HepG2 (cell line): ENCODE measurements around the gene CAMSAP3. TPM values are rescaled to one million over a fixed set of nuclear protein-coding genes. Genes with fewer than 3 reads are reported as not detected.

Experiments used
- ATAC-seq: fragments of 200-7000 bp; cut with Tn5 transposase; 3 replicates; pipeline ENCODE4 v1.9.1; 2020; ENCODE audit warnings: mild to moderate bottlenecking, moderate library complexity
- Bru-seq: library from RNA; stranded (reverse); fragments of 400-500 nt; gene quantifications from one replicate; lab custom pipeline; 2021; lab: Mats Ljungman, UMichigan
- BruChase-seq, 2 experiments: library from RNA; stranded (reverse); fragments of 400-500 nt; gene quantifications; one replicate each; lab custom pipeline; 2021; lab: Mats Ljungman, UMichigan
- BruUV-seq: library from RNA; stranded (reverse); fragments of 400-500 nt; replicated peaks from 2 replicates; lab custom pipeline; 2021; lab: Mats Ljungman, UMichigan
- CTCF ChIA-PET: fragments of 300-600 bp; formaldehyde crosslinking; extraction: SDS; loops from one replicate; lab custom pipeline; 2021; ENCODE audit warnings: low total read pairs, inconsistent platforms, low intra/inter-chr PET ratio; lab: Yijun Ruan, JAX
- POLR2A ChIA-PET: fragments of 350-600 bp; sonication (Branson Sonifier 250); formaldehyde crosslinking; loops from one replicate; lab custom pipeline; 2020; ENCODE audit warnings: antibody characterized with exemption, inconsistent platforms; lab: Yijun Ruan, JAX
- DNase-seq: peaks from one replicate; pipeline ENCODE4 v3.0.0-alpha.2; 2015; ENCODE audit warnings: low spot score
- FAIRE-seq: peaks from 3 replicates; lab custom pipeline; 2011; peaks lifted over from hg19 to GRCh38; lab: Jason Lieb, UNC
- H2AFZ ChIP-seq: one replicate; pipeline ENCODE4 v1.6.1; 2011; ENCODE audit warnings: low read length, inconsistent platforms
- H3K27ac ChIP-seq: fragments of 300-600 bp; 3 replicates; pipeline ENCODE4 v1.8.0; 2011; ENCODE audit warnings: mixed run types, mild to moderate bottlenecking, mixed read lengths, low read length, inconsistent platforms; ENCODE audit not compliant: insufficient read depth; ENCODE audit errors: extremely low read length
- H3K27me3 ChIP-seq, 2 experiments: fragments of 200-600 bp in 1 of 2; 2 replicates in 1 of 2; 3 replicates in 1 of 2; pipeline versions ENCODE4 v1.6.0 to v1.8.0; 2011; ENCODE audit warnings: low read length in 2 of 2, mild to moderate bottlenecking in 2 of 2, moderate library complexity in 2 of 2, inconsistent platforms in 1 of 2; ENCODE audit not compliant: insufficient read depth in 2 of 2, control insufficient read depth in 1 of 2
- H3K36me3 ChIP-seq, 2 experiments: fragments of 200-600 bp in 1 of 2; replicated peaks in 1 of 2; 2 replicates in 1 of 2; 3 replicates in 1 of 2; pipeline versions ENCODE4 v1.5.1 to v1.8.0; 2011; ENCODE audit warnings: low read length in 2 of 2, inconsistent platforms in 1 of 2; ENCODE audit not compliant: insufficient read depth in 2 of 2, control insufficient read depth in 1 of 2
- H3K4me1 ChIP-seq: 2 replicates; pipeline ENCODE4 v1.5.1; 2012; ENCODE audit warnings: low read length, inconsistent platforms; ENCODE audit not compliant: insufficient read depth
- H3K4me2 ChIP-seq: 2 replicates; pipeline ENCODE4 v1.6.0; 2011; ENCODE audit warnings: low read depth, low read length, inconsistent platforms
- H3K4me3 ChIP-seq, 3 experiments: fragments of 200-600 bp in 1 of 3; sonication (generic), shearing (Covaris generic) in 1 of 3; replicated peaks in 1 of 3; 2 replicates each; pipeline ENCODE4 v1.5.1; 2011 to 2016; ENCODE audit warnings: low read length in 3 of 3, inconsistent platforms in 2 of 3, low read depth in 2 of 3, mild to moderate bottlenecking in 2 of 3, control low read depth in 1 of 3, mixed read lengths in 1 of 3; ENCODE audit not compliant: insufficient read depth in 1 of 3
- H3K79me2 ChIP-seq: one replicate; pipeline ENCODE4 v1.6.1; 2011; ENCODE audit warnings: low read length, inconsistent platforms; ENCODE audit not compliant: insufficient read depth
- H3K9ac ChIP-seq: 2 replicates; pipeline ENCODE4 v1.6.0; 2011; ENCODE audit warnings: mild to moderate bottlenecking, low read depth, low read length, inconsistent platforms; ENCODE audit not compliant: insufficient read depth
- H3K9me3 ChIP-seq: 2 replicates; pipeline ENCODE4 v1.5.1; 2012; ENCODE audit warnings: mild to moderate bottlenecking, low read length
- H4K20me1 ChIP-seq: 2 replicates; pipeline ENCODE4 v1.6.0; 2011; ENCODE audit warnings: inconsistent platforms, mild to moderate bottlenecking, low read length, moderate library complexity; ENCODE audit not compliant: insufficient read depth
- DMAP1 ChIP-seq: IDR thresholded peaks from 2 replicates; pipeline ENCODE4 v1.6.1; 2016
- ELF3 ChIP-seq: IDR thresholded peaks from 2 replicates; pipeline ENCODE4 v1.6.1; 2016; ENCODE audit warnings: missing genetic modification reagents, missing compliant biosample characterization
- HMG20A ChIP-seq: IDR thresholded peaks from 2 replicates; pipeline ENCODE4 v1.6.1; 2016; ENCODE audit warnings: borderline replicate concordance
- MEIS2 ChIP-seq: sonication (generic); formaldehyde crosslinking; IDR thresholded peaks from 2 replicates; pipeline ENCODE4 v1.9.0; 2021; ENCODE audit warnings: mild to moderate bottlenecking, missing genetic modification reagents
- MXI1 ChIP-seq: IDR thresholded peaks from 3 replicates; pipeline ENCODE4 v1.6.1; 2012; ENCODE audit warnings: low read depth, low read length, inconsistent platforms, borderline replicate concordance
- NCOA1 ChIP-seq: sonication (generic); formaldehyde crosslinking; IDR thresholded peaks from 2 replicates; pipeline ENCODE4 v1.9.0; 2021; ENCODE audit warnings: missing genetic modification reagents
- SP140L ChIP-seq: sonication (generic); formaldehyde crosslinking; IDR thresholded peaks from 2 replicates; pipeline ENCODE4 v1.4.0; 2020; ENCODE audit warnings: missing genetic modification reagents, borderline replicate concordance
- TFAP4 ChIP-seq: sonication (generic); IDR thresholded peaks from 2 replicates; pipeline ENCODE4 v1.6.1; 2016; ENCODE audit warnings: low read depth, borderline replicate concordance
- YEATS4 ChIP-seq: sonication (generic); formaldehyde crosslinking; IDR thresholded peaks from 2 replicates; pipeline ENCODE4 v1.4.0; 2020; ENCODE audit warnings: missing genetic modification reagents, borderline replicate concordance
- YY1 ChIP-seq: IDR thresholded peaks from 2 replicates; pipeline ENCODE4 v1.6.1; 2011; ENCODE audit warnings: low read length, low read depth, moderate library complexity, mild to moderate bottlenecking; ENCODE audit not compliant: insufficient read depth, insufficient replicate concordance
- ZBTB43 ChIP-seq: sonication (generic); formaldehyde crosslinking; conservative IDR thresholded peaks from 2 replicates; pipeline ENCODE4 v1.4.0; 2020; ENCODE audit warnings: missing genetic modification reagents
- ZC3H13 ChIP-seq: sonication (generic); formaldehyde crosslinking; IDR thresholded peaks from 2 replicates; pipeline ENCODE4 v1.8.1; 2023; ENCODE audit warnings: mild to moderate bottlenecking, missing genetic modification reagents, moderate library complexity
- ZXDC ChIP-seq: sonication (generic); formaldehyde crosslinking; IDR thresholded peaks from 2 replicates; pipeline ENCODE4 v1.5.0; 2020; ENCODE audit warnings: mild to moderate bottlenecking, missing genetic modification reagents
- WGBS: methylation state at CpG from one replicate; pipeline ENCODE4 v1.1.6; 2017; ENCODE audit warnings: low lambda C conversion rate; 5-methylcytosine and 5-hydroxymethylcytosine counted together
- in situ Hi-C: cut with HindIII; loops from 2 replicates; pipeline ENCODE4 v1.10.0; 2017; ENCODE audit warnings: low pct_unique_long_range_greater_than_20kb; ENCODE audit not compliant: extremely low pct_ligation_motif_present
- intact Hi-C: fragments of 100-400 bp; cut with micrococcal nuclease; formaldehyde crosslinking; loops from one replicate; pipeline ENCODE4 v1.10.0; 2022; ENCODE audit not compliant: unreplicated experiment
- long read RNA-seq, 2 experiments: library from RNA in 1 of 2; library from polyadenylated mRNA in 1 of 2; stranded (forward) in 1 of 2; unstranded in 1 of 2; transcript quantifications; one replicate each; pipeline ENCODE4 v2.0.0, GENCODE V29; 2019 to 2022
- polyA minus RNA-seq, 3 experiments: library from RNA; depleted of rRNA, polyadenylated mRNA; stranded (reverse); fragments of >200 nt; gene quantifications; 2 replicates each; pipeline ENCODE4 v1.2.3, GENCODE V29; 2011; ENCODE audit warnings: low replicate concordance in 1 of 3
- polyA plus RNA-seq, 8 experiments: library from polyadenylated mRNA; depleted of rRNA in 3 of 8; stranded (reverse) in 7 of 8; unstranded in 1 of 8; fragments of >200 nt; fragmentation: Illumina TruSeq in 4 of 8; extraction: Trizol in 4 of 8; gene quantifications; 2 replicates each; pipeline versions ENCODE4 v1.2.1 to v1.2.3, GENCODE V29; 2011 to 2016; ENCODE audit warnings: low read depth in 4 of 8, missing spikeins in 1 of 8, mixed read lengths in 1 of 8; ENCODE audit not compliant: insufficient read depth in 1 of 8
- total RNA-seq, 5 experiments: library from RNA; depleted of rRNA; stranded (reverse); fragments of >200 nt; fragmentation: Illumina TruSeq; extraction: Trizol; gene quantifications; 2 replicates each; pipeline ENCODE4 v1.2.3, GENCODE V29; 2016; ENCODE audit warnings: low read depth in 1 of 5

The CAMSAP3 gene
- 9.1 and 11.8 TPM in 2 replicates for total RNA-seq (2016; rRNA removed; fragmentation: Illumina TruSeq; extraction: Trizol)
- 2.1 and 2.5 TPM in 2 replicates for total RNA-seq (2016; cell fraction: cytosol; rRNA removed; fragmentation: Illumina TruSeq; extraction: Trizol; ENCODE audit: low read depth)
- total RNA-seq (2016; cell fraction: insoluble cytoplasmic fraction; rRNA removed; fragmentation: Illumina TruSeq; extraction: Trizol) = 6.3 and 11.9 TPM in 2 replicates
- total RNA-seq (2016; cell fraction: membrane; rRNA removed; fragmentation: Illumina TruSeq; extraction: Trizol) = 6.0 and 6.1 TPM in 2 replicates
- total RNA-seq (2016; cell fraction: nucleus; rRNA removed; fragmentation: Illumina TruSeq; extraction: Trizol) = 12.6 and 13.4 TPM in 2 replicates
- polyA plus RNA-seq (2011; rRNA removed) = 10.8 and 16.8 TPM in 2 replicates
- 5.6 and 8.1 TPM in 2 replicates for polyA plus RNA-seq (2011; cell fraction: cytosol; rRNA removed)
- polyA plus RNA-seq (2011; cell fraction: nucleus; rRNA removed) = 94.1 and 111 TPM in 2 replicates
- polyA plus RNA-seq (2012) = 24.4 and 27.0 TPM in 2 replicates
- polyA plus RNA-seq (2016; cell fraction: cytosol; fragmentation: Illumina TruSeq; extraction: Trizol; ENCODE audit: low read depth) = 2.3 and 2.5 TPM in 2 replicates
- polyA plus RNA-seq (2016; cell fraction: insoluble cytoplasmic fraction; fragmentation: Illumina TruSeq; extraction: Trizol; ENCODE audit: low read depth) = 17.0 and 22.2 TPM in 2 replicates
- 4.4 and 5.3 TPM in 2 replicates for polyA plus RNA-seq (2016; cell fraction: membrane; fragmentation: Illumina TruSeq; extraction: Trizol; ENCODE audit: low read depth)
- polyA plus RNA-seq (2016; cell fraction: nucleus; fragmentation: Illumina TruSeq; extraction: Trizol; ENCODE audit: insufficient read depth, low read depth) = 67.8 and 74.7 TPM in 2 replicates
- 1.6 and 20.5 TPM in 2 replicates for polyA minus RNA-seq (2011; rRNA and poly(A)+ RNA removed; ENCODE audit: low replicate concordance)
- polyA minus RNA-seq (2011; cell fraction: cytosol; rRNA and poly(A)+ RNA removed) = 9.5 and 9.8 TPM in 2 replicates
- polyA minus RNA-seq (2011; cell fraction: nucleus; rRNA and poly(A)+ RNA removed) = 12.9 and 13.7 TPM in 2 replicates
- Bru-seq, nascent RNA = percentile 71 among the genes with signal in this experiment
- percentile 92 among the genes with signal in this experiment for BruChase-seq, experiment 1, labeled RNA remaining after a 6-hour chase
- percentile 84 among the genes with signal in this experiment for BruChase-seq, experiment 2, labeled RNA remaining after a 2-hour chase
- long read RNA-seq, experiment 1, partial matches to known transcripts = 2 of 4 reads
- long read RNA-seq, experiment 1, other reads (novel, unspliced or antisense) = 1 of 4 reads
- long read RNA-seq, experiment 2, full-length matches to known transcripts = 40 of 179 reads
- long read RNA-seq, experiment 2, partial matches to known transcripts = 116 of 179 reads
- long read RNA-seq, experiment 2, other reads (novel, unspliced or antisense) = 23 of 179 reads

GRCh38 chr19:7595466-7596133, at the start of gene CAMSAP3:
TSS of gene CAMSAP3 (plus strand) at chr19:7595863. CDS start at chr19:7596003, 140 bp downstream.
- no peaks in the 10 kb centered on the region for H3K9me3 ChIP-seq
- intact Hi-C loops (no loop called here), in situ Hi-C loops (no loop called here)
- peak; percentile 84 for ATAC-seq
- WGBS = 0% methylated on average over 15 of the region's 78 CpGs
- H3K4me2 ChIP-seq = peak within 1 kb of the TSS; percentile 89
- peak within 1 kb of the TSS; percentile 63 for H2AFZ ChIP-seq
- POLR2A ChIA-PET = interaction anchor here (0.6 to 2.5 kb wide), 12 partner anchors 10 to 496 kb away, joined by 3 to 21 read pairs (median 4); partner anchors contain the start of genes PET100, STXBP2, TIMM44 and XAB2
- peaks cover 25% of the 10 kb centered on the region for H4K20me1 ChIP-seq
- DNase-seq = peak; percentile 64
- CTCF ChIA-PET = no interaction called here
- peaks cover 29% of the 10 kb centered on the region for H3K79me2 ChIP-seq
- peak within 1 kb of the TSS; percentile 71 to 98 (median 93) for H3K4me3 ChIP-seq
- peak within 1 kb of the TSS; percentile 86 for H3K9ac ChIP-seq
- FAIRE-seq = no peak
- H3K4me1 ChIP-seq = peaks cover 60% of the 10 kb centered on the region
- no peaks in the 10 kb centered on the region for H3K27me3 ChIP-seq
- H3K27ac ChIP-seq = peak within 1 kb of the TSS; percentile 74
- peaks cover 2 to 6% of the 10 kb centered on the region in 2 experiments; a peak in 2 of 5 replicates for H3K36me3 ChIP-seq
- no TSS peak for BruUV-seq
- TF ChIP-seq ZXDC (CRISPR knock-in tag) (no peak), TFAP4 (no peak), DMAP1 (CRISPR knock-in tag) (no peak), MXI1 (peak; percentile 25; the same call in 1 of the 3 replicates), ZC3H13 (CRISPR knock-in tag) (no peak), ELF3 (CRISPR knock-in tag) (no peak), HMG20A (CRISPR knock-in tag) (no peak), MEIS2 (CRISPR knock-in tag) (no peak), YY1 (peak; percentile 46), ZBTB43 (CRISPR knock-in tag) (peak; percentile 89), SP140L (no peak), NCOA1 (CRISPR knock-in tag) (no peak), YEATS4 (peak; percentile 23; the same call in 1 of the 2 replicates)
